NCI-H526 treated with DMSO at 0.1 percent for 48 hours (cell line): ENCODE results near the gene CHD9.

Experiments used
- DNase-seq: peaks from one replicate; lab custom pipeline; 2025; lab: John Stamatoyannopoulos, UW

CHD9 gene

GRCh38 chr16:53094013-53094630 is 39.3 kb downstream of the CHD9 start:
- DNase-seq: no peak

GRCh38 chr16:53097190-53097589 is 42.4 kb downstream of the CHD9 start:
- DNase-seq: no peak

- DNase-seq: peak; percentile 59
Observed at GRCh38 chr16:53098526-53099317, 43.9 kb downstream of the CHD9 start.

GRCh38 chr16:53099318-53100130 is 44.7 kb downstream of the CHD9 start:
- peak; percentile 84 for DNase-seq

GRCh38 chr16:53100131-53100748 is 45.4 kb downstream of the CHD9 start:
- DNase-seq: peak; percentile 43

- DNase-seq: no peak
Observed at GRCh38 chr16:53100889-53101288, 46.1 kb downstream of the CHD9 start.

- no peak for DNase-seq
Observed at GRCh38 chr16:53103811-53104210, 49.0 kb downstream of the CHD9 start.

- DNase-seq: no peak
Observed at GRCh38 chr16:53105565-53105964, 50.8 kb downstream of the CHD9 start.

- no peak for DNase-seq
Observed at GRCh38 chr16:53111078-53111791, 56.4 kb downstream of the CHD9 start.

- DNase-seq: no peak
Observed at GRCh38 chr16:53112015-53112414, 57.2 kb downstream of the CHD9 start.

GRCh38 chr16:53115047-53115446 is 60.3 kb downstream of the CHD9 start:
- no peak for DNase-seq

- DNase-seq: no peak
Observed at GRCh38 chr16:53115773-53116172, 61.0 kb downstream of the CHD9 start.

GRCh38 chr16:53121043-53121620 is 66.3 kb downstream of the CHD9 start:
- DNase-seq: no peak

- no peak for DNase-seq
Observed at GRCh38 chr16:53121661-53122060, 66.9 kb downstream of the CHD9 start.

- no peak for DNase-seq
Observed at GRCh38 chr16:53123747-53124146, 69.0 kb downstream of the CHD9 start.

- DNase-seq: no peak
Observed at GRCh38 chr16:53126390-53126789, 71.6 kb downstream of the CHD9 start.

GRCh38 chr16:53129281-53130158 is 74.7 kb downstream of the CHD9 start:
- DNase-seq: no peak

GRCh38 chr16:53130159-53131049 is 75.6 kb downstream of the CHD9 start:
- DNase-seq: peak; percentile 73

GRCh38 chr16:53131050-53131362 is 76.2 kb downstream of the CHD9 start:
- DNase-seq: no peak
